HUES6 (cell line): ENCODE data around the gene L3MBTL4.

Experiments
- H3K27ac ChIP-seq: 2 replicates; pipeline ENCODE4 v1.7.0; 2013; ENCODE audit warnings: low read depth, mild to moderate bottlenecking, low read length, inconsistent platforms
- H3K27me3 ChIP-seq: 2 replicates; pipeline ENCODE4 v1.6.1; 2013; ENCODE audit warnings: low read length; ENCODE audit not compliant: control insufficient read depth, insufficient read depth
- H3K36me3 ChIP-seq: 2 replicates; pipeline ENCODE4 v1.6.1; 2013; ENCODE audit warnings: low read length; ENCODE audit not compliant: control insufficient read depth, insufficient read depth
- H3K4me1 ChIP-seq: 2 replicates; pipeline ENCODE4 v1.6.1; 2013; ENCODE audit warnings: low read length; ENCODE audit not compliant: control insufficient read depth, insufficient read depth
- H3K4me3 ChIP-seq: 2 replicates; pipeline ENCODE4 v1.5.1; 2013; ENCODE audit warnings: low read depth, low read length
- H3K9ac ChIP-seq: one replicate; pipeline ENCODE4 v1.6.1; 2013; ENCODE audit warnings: mild to moderate bottlenecking, low read length
- H3K9me3 ChIP-seq: 2 replicates; pipeline ENCODE4 v1.6.1; 2013; ENCODE audit warnings: low read depth, low read length; ENCODE audit not compliant: control insufficient read depth, insufficient read depth

Gene L3MBTL4

GRCh38 chr18:5943514-5943913 lies 471.2 kb downstream of the L3MBTL4 start:
- Histone ChIP-seq H3K9ac (no peak overlapping the region), H3K36me3 (no peaks in the 10 kb centered on the region), H3K4me1 (peaks cover 15% of the 10 kb centered on the region), H3K27ac (no peak overlapping the region), H3K9me3 (no peaks in the 10 kb centered on the region), H3K4me3 (no peak overlapping the region), H3K27me3 (no peaks in the 10 kb centered on the region)

GRCh38 chr18:5942591-5942990 lies 472.1 kb downstream of the L3MBTL4 start:
- H3K27me3 ChIP-seq = no peaks in the 10 kb centered on the region
- no peak overlapping the region for H3K4me3 ChIP-seq
- no peaks in the 10 kb centered on the region for H3K9me3 ChIP-seq
- peaks cover 15% of the 10 kb centered on the region for H3K4me1 ChIP-seq
- no peak overlapping the region for H3K9ac ChIP-seq
- no peak overlapping the region for H3K27ac ChIP-seq
- no peaks in the 10 kb centered on the region for H3K36me3 ChIP-seq

- Histone ChIP-seq H3K4me3 (no peak overlapping the region), H3K27ac (no peak overlapping the region), H3K36me3 (no peaks in the 10 kb centered on the region), H3K4me1 (peaks cover 15% of the 10 kb centered on the region), H3K9ac (no peak overlapping the region), H3K27me3 (no peaks in the 10 kb centered on the region), H3K9me3 (no peaks in the 10 kb centered on the region)
Measured at GRCh38 chr18:5941890-5942289, 472.8 kb downstream of the L3MBTL4 start.

- H3K27me3 ChIP-seq = no peaks in the 10 kb centered on the region
- no peaks in the 10 kb centered on the region for H3K9me3 ChIP-seq
- H3K4me1 ChIP-seq = peaks cover 15% of the 10 kb centered on the region
- no peak overlapping the region for H3K4me3 ChIP-seq
- H3K9ac ChIP-seq = no peak overlapping the region
- H3K36me3 ChIP-seq = no peaks in the 10 kb centered on the region
- no peak overlapping the region for H3K27ac ChIP-seq
Measured at GRCh38 chr18:5939801-5940667, 474.7 kb downstream of the L3MBTL4 start.

GRCh38 chr18:5937795-5938194 lies 476.9 kb downstream of the L3MBTL4 start:
- H3K4me3 ChIP-seq = no peak overlapping the region
- H3K36me3 ChIP-seq = no peaks in the 10 kb centered on the region
- H3K4me1 ChIP-seq = peaks cover 15% of the 10 kb centered on the region
- no peaks in the 10 kb centered on the region for H3K27me3 ChIP-seq
- H3K27ac ChIP-seq = no peak overlapping the region
- no peak overlapping the region for H3K9ac ChIP-seq
- H3K9me3 ChIP-seq = no peaks in the 10 kb centered on the region

- Histone ChIP-seq H3K9me3 (no peaks in the 10 kb centered on the region), H3K27ac (no peak overlapping the region), H3K4me1 (peaks cover 10% of the 10 kb centered on the region), H3K4me3 (no peak overlapping the region), H3K27me3 (no peaks in the 10 kb centered on the region; the same call in 1 of the 2 replicates), H3K36me3 (no peaks in the 10 kb centered on the region), H3K9ac (no peak overlapping the region)
Measured at GRCh38 chr18:5937121-5937520, 477.6 kb downstream of the L3MBTL4 start.

GRCh38 chr18:5930789-5931188 lies 483.9 kb downstream of the L3MBTL4 start:
- Histone ChIP-seq H3K9ac (no peak overlapping the region), H3K9me3 (peaks cover 13% of the 10 kb centered on the region), H3K4me1 (no peaks in the 10 kb centered on the region), H3K4me3 (no peak overlapping the region), H3K36me3 (no peaks in the 10 kb centered on the region), H3K27ac (no peak overlapping the region), H3K27me3 (no peaks in the 10 kb centered on the region; the same call in 1 of the 2 replicates)

GRCh38 chr18:5918205-5918858 lies 496.4 kb downstream of the L3MBTL4 start:
- no peak overlapping the region for H3K4me3 ChIP-seq
- H3K36me3 ChIP-seq = no peaks in the 10 kb centered on the region
- peaks cover 6% of the 10 kb centered on the region; the same call in 1 of the 2 replicates for H3K4me1 ChIP-seq
- no peaks in the 10 kb centered on the region for H3K27me3 ChIP-seq
- H3K9me3 ChIP-seq = no peaks in the 10 kb centered on the region
- H3K9ac ChIP-seq = no peak overlapping the region
- H3K27ac ChIP-seq = no peak overlapping the region

GRCh38 chr18:5914951-5915350 lies 499.8 kb downstream of the L3MBTL4 start:
- H3K4me3 ChIP-seq = no peak overlapping the region
- no peaks in the 10 kb centered on the region for H3K27me3 ChIP-seq
- H3K36me3 ChIP-seq = no peaks in the 10 kb centered on the region
- H3K4me1 ChIP-seq = peaks cover 4% of the 10 kb centered on the region; the same call in 1 of the 2 replicates
- no peaks in the 10 kb centered on the region for H3K9me3 ChIP-seq
- no peak overlapping the region for H3K27ac ChIP-seq
- no peak overlapping the region for H3K9ac ChIP-seq

- no peaks in the 10 kb centered on the region for H3K9me3 ChIP-seq
- no peaks in the 10 kb centered on the region for H3K36me3 ChIP-seq
- H3K4me3 ChIP-seq = no peak overlapping the region
- peaks cover 4% of the 10 kb centered on the region; the same call in 1 of the 2 replicates for H3K4me1 ChIP-seq
- no peaks in the 10 kb centered on the region for H3K27me3 ChIP-seq
- no peak overlapping the region for H3K9ac ChIP-seq
- H3K27ac ChIP-seq = no peak overlapping the region
Measured at GRCh38 chr18:5914016-5914415, 500.7 kb downstream of the L3MBTL4 start.

GRCh38 chr18:5912566-5912965 lies 502.1 kb downstream of the L3MBTL4 start:
- Histone ChIP-seq H3K9ac (no peak overlapping the region), H3K27ac (no peak overlapping the region), H3K36me3 (no peaks in the 10 kb centered on the region), H3K4me3 (no peak overlapping the region), H3K27me3 (no peaks in the 10 kb centered on the region), H3K4me1 (peaks cover 4% of the 10 kb centered on the region; the same call in 1 of the 2 replicates), H3K9me3 (no peaks in the 10 kb centered on the region)
